Left hindlimb (tissue), 1 donor: Measurements from ENCODE around the gene GYS2.

Source experiments
- DNase-seq: peaks from one replicate; pipeline ENCODE4 v3.0.0-alpha.2; 2018

The GYS2 gene

DNA sequence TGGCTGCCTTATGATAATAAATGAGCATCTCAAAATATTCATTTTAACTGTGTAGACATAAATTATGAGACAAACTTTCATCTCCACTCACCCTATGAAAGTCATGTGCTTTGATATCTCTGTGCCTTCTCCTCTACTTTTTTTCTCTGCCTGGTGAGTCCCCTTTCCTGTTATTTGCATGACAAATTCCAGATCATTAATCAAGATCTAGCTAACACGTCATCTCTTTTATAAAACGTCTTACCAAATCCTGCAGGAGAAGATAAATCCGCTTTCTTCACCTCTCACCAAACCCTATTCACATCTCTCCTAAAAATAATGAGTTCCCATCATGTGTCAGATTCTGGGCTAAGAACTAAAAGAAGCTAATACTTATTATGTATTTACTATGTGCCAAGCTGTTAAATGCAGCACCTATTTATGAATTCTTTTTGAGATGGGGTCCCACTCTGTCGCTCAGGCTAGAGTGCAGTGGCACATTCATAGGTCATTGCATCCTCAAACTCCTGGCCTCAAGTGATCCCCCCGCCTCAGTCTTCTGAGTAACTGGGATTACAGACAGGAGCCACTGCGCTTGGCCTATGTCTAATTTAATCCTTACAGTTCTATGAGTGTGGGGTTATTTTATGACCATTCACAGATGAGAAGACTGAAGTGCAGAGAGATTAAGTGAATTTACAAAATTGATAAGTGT, 51.9 kb downstream of the GYS2 start:
- no peak for DNase-seq

DNA sequence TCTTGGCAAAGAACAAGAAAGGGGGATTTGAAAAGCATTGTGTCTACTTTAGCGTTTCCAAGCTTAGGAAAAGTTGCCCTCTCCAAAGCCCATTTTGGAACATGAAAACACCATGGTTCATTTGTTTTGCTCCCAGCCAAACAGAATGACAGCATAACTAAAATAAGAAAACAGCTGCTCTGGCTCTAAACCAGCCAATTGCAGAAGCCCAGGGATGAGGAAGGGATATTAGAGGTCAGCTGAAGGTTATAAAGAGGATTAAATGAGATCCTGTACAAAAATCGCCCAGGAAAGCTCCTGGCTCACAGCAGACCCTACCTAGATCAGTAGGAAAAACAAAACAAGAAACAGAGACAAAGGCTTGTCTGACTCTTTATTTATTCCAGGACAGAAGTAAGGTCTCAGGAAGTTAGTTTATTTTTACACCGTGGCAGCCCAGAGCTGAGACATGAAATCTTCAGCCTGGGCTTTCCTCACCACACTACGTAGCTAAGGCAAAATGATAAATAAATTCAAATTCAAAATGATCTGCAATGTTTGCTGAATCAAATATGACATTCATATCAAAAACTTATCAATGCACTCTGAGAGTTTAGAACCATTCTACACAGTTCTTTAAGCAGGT, 52.7 kb downstream of the GYS2 start:
- peak; percentile 49 for DNase-seq

DNA sequence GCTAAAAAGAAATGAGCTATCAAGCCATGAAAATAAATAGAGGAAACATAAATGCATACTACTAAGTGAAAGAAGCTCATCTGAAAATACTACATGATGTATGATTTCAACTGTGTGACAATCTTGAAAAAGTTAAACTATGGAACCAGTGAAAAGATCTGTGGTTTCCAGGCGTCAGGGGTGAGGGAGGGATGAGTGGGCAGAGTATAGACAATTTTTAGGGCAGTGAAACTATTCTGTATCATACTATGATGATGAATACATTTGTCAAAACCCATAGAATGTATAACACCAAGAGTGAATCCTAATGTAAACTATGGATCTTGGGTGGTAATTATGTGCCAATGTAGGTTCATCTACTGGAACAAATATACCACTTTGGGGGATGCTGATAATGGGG, 57.2 kb downstream of the GYS2 start:
- no peak for DNase-seq

DNA sequence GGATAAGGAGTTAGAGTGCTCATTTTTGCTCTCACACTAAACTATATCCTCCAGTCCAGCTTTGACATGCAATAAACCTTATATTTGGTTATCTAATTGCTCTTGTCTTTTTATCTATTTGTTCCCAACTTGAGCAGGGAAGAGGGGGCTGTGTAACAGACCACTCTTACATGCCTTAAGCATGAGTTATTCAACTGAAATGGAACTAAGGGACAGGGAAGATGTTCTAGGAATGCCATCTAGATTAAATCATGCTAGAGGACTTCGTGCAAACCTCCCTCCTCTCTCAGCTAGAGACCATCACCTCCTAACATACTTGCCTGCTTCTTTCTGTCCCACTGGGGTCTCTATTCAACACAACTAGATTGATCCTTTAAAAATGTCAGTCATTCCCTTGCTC, 57.9 kb downstream of the GYS2 start:
- no peak for DNase-seq

DNA sequence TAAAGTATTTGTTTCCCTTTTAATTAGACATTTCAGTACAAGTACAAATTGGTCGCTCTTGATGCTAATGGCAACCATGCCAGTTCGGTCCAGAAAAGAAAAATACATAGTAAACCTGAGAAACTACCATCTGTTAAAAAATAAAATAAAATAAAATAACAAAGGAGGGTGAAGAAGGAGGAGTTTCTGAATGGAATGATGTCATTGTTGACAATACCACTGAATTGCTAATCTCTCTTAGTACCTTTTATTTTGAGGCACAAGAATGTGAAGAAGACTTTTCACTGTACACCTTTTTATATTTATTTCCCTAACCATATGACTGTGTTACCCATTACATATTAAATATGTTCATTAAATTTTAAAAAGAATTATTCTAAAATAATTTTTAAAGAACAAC, 59.1 kb downstream of the GYS2 start:
- no peak for DNase-seq

DNA sequence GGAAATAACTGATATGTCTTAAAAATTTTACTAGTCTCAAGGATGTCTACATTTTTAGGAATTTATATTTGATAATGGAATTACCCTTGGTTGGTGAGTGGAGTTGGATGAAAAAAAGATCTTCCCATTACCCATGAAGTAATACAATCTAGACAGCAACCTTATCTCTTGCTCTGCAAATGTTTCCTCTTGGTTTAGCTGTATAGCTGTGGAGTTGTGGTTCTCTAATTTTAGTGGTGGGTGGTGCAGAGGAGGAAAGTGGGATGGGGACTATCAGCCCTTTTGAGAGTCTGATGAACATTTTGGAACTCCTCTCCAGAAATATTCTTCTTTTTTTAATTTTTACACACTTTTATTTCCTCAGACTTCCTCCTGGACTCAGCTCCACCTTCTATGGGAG, 61.5 kb downstream of the GYS2 start:
- DNase-seq, result no peak

DNA sequence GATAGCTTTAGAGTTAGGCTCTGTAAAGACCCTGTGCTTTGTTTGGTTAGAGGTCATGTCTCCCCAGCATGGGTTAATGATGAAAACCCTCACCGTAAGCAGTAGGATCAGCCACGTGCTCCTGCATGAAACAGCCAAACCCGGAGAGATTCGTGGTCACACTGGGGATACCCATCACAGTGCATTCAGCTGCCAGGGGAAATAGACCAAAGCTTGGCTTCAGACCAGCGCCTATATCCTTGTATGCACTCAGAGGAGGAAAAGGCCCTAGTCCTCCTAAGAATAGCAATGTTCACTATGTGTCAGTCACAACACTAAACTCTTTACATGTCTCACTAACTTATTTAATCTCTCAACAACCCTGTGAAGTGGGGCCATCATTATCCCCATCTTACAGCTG, 62.2 kb downstream of the GYS2 start:
- DNase-seq, result no peak

DNA sequence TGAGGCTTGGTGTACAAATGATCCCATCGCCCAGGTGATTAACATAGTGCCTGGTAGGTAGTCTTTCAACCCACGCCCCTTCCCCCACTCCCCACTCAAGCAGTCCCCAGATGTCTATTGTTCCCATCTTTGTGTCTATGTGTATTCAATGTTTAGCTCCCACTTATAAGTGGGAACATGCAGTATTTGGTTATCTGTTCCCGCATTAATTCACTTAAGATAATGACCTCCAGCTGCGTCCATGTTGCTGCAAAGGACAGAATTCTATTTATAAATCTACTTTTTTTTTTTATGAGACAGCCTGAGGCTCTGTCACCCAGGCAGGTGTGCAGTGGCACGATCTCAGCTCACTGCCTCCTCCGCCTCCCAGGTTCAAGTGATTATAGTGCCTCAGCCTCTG, 62.9 kb downstream of the GYS2 start:
- DNase-seq, result no peak

DNA sequence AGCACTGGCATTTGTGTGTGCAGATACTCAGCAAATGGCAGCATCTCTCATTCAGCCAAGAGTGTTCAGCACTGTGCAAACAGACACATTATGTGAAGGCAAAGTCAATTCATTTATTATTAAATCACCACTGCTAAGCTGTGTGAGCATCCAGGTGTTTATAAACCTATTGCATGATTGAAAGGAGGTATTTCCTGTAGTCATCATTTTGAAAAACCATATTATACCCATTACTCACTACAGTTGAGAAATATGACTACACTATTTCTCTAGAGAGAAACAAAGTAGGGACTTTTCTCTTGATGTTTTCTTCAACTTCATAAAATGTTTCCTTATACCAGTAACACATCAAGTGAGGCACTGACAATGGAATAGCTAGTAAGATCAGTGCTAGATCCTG, 64.8 kb downstream of the GYS2 start:
- no peak for DNase-seq

DNA sequence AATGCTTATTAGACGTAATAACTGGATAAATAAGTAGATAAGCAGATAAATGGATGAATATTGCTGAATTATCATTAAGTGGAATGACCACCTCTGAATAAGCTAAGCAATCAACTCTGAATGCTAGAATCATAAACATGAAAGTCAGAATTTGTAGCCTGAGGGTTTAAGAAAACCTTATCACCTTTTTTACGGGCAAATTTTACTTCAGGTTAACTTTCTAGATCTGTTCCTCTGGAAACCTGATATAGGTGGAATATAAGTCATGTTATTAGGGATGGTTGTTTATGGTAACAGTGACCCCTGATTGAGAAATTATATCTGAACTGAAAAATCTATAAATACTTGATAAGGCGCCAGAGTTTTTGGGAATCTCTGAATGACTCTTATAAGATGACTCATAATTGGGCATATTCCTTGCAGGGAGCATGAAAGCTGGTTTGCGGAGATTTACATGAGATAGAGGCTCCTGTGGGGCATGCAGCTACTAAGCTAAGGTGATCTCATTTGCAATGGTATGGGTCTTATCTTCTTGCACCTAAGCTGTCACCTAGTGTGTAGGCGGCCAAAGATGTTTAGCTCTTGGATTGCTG, 66.5 kb downstream of the GYS2 start:
- no peak for DNase-seq

DNA sequence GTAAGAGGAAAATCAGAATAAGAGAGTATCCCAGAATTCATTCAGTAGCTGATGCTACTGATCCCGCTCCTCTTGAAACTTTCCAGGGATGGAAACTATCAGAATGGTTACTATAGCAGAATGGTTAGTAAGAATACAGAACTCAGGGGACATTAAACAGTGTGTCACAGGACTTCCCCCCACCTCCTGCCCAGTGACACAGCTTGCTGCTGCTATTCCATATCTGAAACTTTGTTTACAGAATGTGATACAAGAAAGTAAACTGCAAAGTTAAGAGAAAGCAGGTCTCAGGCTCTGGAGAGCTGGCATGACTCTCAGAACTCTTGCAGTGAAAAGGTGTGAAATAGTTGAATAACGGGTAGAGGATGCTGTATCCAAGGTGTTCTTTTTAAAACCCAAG, 75.2 kb downstream of the GYS2 start:
- no peak for DNase-seq

DNA sequence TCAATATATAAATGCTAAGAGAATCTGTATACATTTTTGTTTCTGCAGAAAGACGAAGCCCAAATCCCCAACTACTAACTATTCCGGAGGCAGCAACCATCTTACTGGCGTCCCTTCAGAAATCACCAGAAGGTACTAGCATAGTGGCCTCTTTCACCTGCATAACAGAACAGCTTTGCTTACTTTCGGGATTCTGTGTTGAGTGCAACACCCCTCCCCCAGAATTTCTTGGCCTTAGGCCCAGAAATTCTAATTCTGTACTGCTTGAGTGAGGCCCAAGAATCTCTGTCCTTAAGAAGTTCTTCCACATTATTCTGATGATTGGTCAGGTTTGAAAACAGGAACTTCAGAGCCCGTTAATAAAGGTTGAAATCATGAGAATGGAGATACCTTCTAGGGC, 75.7 kb downstream of the GYS2 start:
- no peak for DNase-seq

DNA sequence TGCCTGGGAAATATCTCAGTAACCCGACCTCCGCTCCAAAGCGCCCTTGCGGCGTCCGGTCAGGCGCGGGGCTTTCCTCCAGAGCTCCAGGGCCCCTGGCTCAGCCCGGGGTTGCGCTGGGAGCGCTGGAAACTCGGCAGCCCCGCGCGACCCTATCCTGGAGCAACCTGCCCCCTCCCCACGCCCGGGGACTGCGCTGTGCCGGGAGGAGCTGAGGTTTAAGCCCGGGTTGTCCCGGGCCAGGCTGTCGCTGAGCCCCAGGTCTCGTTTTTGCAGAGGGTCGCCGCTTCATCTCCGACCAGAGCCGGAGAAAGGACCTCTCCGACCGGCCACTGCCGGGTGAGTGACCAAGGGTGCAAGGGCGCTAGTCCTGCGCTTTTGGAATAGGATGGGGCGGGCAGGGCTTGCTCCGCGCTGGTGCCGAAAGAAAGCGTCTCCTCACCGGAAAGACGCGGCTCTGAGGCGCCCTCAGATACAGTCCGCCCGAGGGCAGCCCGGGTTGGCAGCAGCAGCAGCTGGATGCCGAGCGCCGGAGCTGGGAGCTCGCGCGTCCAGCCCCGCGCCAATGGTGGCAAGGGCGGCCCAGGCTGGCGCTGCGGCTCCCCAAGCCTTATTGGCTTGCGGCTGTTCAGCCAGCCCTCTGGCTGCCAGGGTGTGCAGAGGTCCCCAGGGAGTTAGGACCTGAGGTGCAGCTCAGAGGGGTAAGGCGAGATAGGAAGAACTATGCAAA, 77.0 kb downstream of the GYS2 start:
- DNase-seq, result peak; percentile 65

DNA sequence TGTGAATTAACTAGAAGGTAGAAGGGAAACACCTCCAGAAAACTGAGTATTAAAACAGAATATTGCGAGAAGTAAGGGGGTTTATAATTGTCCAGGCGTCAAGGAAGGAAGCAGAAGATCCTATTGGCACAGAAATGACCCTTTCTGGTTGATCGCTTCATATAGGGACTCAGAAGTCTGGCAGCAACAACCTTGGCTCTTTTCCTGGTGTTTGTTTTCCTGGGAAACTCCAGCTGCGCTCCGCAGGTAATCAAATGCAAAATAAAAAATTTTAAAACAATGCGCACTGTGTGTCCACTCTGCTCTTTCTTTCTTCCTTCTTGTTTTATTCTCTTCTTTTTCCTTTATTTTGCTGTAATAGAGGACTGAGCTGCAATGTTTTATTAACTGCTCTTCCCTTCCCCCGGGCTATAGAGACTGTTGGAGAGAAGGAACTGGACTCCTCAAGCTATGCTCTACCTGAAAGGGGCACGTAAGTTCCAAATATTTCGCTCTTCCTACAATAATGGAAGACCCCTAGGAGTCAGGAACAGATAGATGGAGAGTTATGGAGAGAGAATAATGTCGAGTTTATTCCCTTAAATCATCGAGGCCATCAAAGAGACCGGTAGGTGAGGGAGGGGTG, 77.8 kb downstream of the GYS2 start:
- DNase-seq, result no peak

DNA sequence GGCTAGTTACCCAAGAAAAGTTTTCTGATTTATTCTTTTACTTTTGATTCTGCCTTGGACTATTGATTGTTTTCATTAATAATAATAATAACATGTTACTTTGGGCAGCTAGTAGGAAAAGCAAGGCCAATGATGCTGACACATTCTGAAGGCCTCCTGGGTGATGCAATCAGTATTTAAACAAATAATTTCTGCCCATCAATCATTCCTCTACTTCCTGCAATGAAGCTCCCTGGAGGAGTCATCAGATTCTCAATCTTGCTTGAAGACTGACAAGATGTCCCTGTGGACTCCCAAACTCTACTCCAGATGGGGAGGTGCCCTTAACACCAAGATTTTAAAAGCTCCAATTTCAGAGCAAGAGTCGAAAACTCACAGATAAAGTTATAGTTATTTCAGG, 78.6 kb downstream of the GYS2 start, which contains the start of gene SPX:
Gene SPX, plus strand, starts transcription at position 244 of the 400 bp plus-strand sequence. CDS start 177 bp downstream, outside the sequence.
- DNase-seq, result no peak

DNA sequence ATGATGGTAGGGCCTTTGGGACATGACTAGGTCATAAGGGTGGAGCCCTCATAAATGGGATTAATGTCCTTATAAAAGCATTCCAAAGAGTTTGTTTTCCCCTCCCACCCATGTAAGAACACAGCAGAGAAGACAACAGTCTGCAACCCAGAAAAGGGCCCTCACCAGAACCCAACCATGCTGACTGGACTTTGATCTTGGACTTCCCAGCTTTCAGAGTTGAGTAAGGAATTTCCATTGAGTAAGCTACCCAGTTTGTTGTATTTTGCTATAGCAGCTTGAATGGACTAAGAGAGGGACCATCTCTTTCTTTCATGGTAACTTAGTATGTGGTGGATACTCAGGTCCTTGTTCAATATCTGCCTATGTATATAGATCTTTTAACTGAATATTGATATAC, 81.5 kb downstream of the GYS2 start:
- DNase-seq, result no peak

DNA sequence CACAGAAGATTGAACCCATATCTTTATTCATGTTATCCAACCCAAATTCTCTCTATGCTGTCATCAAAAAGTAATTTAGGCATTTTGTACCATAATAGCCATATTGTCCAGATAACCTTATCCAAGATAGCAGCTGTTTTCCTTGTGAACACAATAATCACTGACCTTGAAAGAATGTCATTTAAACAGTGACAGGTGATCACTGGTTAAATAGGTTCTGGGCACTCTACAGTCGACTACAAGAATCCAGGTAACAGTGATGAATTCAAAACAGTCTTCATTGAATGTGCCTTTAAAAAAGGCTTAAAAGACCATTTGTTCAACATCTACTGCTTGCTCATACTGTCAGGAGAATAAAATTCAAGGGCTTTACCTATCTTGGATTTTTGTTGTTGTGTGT, 83.1 kb downstream of the GYS2 start:
- no peak for DNase-seq

DNA sequence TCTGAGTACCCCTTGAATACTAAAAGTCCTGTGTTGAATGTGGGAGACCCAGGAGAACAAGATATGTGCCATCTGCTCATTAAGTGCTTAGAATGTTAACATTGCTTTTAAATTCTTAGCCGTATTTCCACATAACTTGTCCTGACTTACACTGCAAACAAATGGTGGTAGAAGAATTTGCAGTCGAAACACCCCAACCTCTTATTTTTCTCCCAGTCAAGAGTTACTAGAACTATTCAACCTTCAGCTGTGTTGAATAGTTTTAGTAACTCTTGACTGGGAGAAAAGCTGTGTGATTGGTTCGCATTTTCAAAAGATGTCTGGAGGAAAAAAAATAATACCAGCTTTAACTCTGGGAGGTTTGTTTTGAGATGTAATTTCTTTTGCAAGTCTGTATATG, 86.2 kb downstream of the GYS2 start:
- no peak for DNase-seq

DNA sequence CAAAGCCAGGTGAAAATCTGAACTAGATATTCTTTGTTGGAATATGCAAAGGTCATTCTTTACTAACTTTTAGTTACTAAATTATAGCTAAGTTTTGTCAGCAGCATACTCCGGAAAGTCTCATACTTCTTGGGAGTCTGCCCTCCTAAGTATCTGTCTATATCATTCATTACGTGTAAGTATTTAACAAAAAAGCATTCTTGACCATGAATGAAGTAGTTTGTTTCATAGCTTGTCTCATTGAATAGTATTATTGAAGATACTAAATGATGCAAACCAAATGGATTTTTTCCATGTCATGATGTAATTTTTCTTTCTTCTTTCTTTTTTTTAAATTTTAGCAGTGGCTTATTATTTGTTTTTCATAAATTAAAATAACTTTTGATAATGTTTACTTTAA, 88.4 kb downstream of the GYS2 start:
- DNase-seq, result no peak

DNA sequence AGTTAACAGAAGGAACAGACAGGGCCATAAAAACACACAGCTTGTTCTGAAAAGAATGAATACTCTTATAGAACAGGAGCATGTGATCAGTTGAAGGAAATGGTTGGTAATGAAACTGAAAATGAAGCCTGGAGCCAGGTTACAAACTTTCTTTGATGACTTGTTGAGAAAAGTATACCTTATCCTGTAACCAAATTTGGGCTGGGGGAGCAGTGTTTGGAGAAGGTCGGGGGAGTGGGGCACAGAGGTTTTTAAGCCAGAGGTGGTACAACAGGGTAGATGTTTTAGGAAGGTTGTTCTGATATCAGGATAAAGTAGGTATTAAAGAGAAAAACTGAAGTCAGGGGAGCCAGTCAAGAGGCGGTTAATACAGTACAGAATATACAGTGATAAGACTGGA, 94.9 kb downstream of the GYS2 start:
- DNase-seq, result no peak

DNA sequence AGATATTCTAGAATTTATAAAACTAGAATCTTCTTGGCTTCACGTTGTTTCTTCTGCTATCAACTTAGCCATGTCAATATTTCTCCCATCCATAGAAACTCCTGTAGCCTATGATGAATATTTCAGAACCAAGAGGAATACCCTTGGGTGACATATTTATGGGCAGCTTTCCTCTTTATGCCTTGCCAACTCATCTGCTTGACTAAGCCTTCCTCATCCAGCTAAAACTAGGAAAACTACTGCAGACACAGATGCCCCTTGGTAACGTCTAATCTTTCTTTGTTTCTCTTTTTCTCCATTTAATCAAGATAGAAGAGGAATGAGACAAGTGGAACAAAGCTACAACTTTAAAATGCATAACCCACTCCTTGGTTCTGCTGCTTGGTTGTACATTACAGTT, 96.8 kb downstream of the GYS2 start:
- DNase-seq, result no peak

DNA sequence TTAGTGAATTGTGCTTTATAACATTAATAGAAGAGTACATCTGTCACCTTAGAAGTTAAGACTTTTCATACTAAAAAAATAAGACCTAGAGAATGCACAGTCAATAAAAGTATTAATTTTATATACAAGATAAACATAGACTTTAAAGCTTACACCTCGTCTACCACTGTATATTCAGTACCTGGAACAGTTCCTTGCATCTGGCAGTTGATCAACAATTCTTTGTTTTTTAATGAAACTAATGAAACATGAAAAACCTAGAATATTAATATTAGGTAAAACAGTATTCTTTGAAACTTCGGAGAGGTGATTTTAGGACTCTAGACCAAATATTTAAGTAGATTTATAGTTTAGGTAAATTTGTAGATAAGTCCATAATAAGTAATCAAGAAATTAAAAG, 98.8 kb downstream of the GYS2 start:
- no peak for DNase-seq

DNA sequence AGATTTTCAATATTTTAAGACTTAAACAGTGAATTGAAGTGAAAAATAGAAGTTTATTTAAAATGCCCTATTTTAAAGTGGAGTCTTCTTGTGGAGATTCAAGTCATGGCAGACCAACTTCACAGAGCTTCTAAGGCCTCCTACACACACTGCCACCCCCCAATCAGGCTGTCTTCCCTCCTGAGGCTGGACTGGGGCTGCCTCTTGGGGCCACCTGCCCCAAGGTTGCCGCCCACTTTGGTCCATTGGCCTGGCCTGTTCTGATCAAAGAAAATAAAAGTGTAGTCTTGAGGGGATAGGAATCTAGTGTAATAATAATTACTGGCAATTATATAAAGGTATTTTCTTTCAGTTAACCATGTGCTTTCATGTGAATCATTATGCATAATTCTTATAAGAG, 101.8 kb downstream of the GYS2 start:
- DNase-seq, result no peak

DNA sequence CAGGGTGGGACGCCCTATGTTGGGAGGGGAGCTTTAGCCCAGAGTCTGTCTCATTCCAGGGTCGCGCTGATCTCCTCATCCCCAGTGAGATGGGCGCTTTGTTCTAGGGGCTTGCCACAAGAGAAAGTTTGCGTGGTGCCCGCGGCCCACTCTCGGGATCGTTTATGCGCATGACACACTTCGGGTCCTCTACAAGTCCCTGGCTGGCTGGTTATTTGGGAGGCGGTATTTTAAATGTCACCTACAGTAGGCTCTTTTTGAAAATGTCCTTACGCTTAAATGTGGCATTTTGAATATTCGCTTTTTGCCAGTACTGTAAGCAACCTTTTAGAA, 102.5 kb downstream of the GYS2 start:
- DNase-seq, result no peak
